Fibroblast of skin of abdomen (primary cell): Measurements from ENCODE around the gene SPPL2C.
A peak's percentile ranks its signal among the peaks of the same experiment; 100 is the strongest.

Experiments
- DNase-seq: peaks from one replicate; pipeline ENCODE4 v3.0.0-alpha.2; 2013

The SPPL2C gene

DNA sequence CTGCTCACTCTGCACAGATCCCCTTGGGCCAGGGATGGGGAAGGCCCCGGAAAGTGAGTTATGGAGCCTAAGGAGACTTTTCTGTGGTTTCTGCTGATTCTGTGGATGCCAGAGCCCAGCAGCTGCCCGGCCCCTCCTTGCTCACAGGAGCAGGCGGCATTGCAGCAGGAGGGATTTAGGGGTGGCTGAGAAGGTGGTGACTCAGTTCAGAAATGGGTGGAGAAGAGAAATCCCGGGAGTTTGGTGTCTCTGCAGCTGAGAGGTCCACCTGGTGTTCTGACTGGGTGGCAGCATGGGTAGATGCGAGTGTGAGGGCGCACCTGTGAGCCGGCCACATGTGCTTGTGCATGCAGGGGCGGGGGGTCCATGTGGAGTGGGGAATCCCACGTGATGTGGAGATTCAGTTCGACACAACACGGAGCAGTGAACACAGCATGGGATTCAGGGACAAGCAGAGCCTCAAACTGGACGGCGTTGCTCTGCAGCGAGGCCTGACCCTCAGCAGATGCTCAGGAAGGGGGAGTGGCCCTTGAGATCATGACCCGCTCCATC, 16.0 kb upstream of the SPPL2C start:
- DNase-seq, result no peak

GRCh38 chr17:45833920-45834319, 10.8 kb upstream of the SPPL2C start:
- no peak for DNase-seq

DNA sequence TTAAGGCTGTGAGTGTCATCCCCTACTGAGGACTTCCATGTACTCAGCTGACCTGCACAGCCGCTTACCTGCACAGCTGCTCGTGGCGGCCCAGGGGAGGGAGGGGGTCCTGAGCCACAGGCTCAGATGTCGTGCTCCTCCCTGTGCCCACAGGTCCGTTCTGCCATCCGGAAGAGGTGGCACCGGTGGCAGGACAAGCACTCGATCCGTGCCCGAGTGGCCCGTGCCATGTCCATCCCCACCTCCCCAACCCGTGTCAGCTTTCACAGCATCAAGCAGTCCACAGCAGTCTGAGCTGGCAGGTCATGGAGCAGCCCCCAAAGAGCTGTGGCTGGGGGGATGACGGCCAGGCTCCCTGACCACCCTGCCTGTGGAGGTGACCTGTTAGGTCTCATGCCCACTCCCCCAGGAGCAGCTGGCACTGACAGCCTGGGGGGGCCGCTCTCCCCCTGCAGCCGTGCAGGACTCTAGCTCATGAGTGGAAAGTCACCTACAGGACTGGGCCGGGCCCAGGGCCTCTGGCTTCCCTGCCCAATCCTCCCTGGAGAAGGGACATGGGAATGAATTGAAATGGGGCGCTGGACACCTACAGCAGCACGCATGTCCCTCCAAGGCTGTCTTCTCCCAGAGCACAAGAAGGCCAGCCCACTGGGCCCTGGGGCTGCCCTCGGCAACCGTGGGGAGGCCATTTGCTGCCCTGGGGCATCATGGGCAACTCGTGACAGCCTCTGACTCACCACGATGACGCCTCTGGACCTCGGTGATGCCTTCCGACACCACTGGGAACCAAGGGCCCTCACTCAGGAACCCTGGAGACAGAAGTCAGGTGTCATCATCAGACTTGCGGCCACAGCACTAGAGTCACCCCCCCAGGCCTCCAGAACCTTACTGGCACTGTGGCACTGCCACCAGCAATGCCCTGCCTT, 9.9 kb upstream of the SPPL2C start:
- DNase-seq, result no peak

DNA sequence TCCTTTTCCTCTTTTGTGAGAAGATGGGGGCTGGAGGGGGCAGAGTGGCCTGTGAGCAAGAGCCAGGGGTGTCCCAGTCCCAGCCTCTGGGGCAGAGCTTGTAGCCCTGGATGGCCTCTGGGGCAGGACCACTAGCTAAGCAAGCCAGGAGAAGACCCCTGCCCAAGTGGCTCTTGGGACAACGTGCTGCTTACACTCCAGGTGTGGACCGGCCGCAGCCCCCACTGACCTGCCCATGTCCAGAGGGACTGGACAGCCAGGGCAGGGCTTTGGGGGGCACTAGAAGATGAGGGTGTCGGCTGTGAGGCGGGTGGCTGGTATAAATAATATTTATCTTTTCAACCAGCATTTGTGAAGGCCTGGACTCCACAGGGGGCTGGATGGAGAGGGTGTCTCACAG, 9.2 kb upstream of the SPPL2C start:
- DNase-seq, result no peak

DNA sequence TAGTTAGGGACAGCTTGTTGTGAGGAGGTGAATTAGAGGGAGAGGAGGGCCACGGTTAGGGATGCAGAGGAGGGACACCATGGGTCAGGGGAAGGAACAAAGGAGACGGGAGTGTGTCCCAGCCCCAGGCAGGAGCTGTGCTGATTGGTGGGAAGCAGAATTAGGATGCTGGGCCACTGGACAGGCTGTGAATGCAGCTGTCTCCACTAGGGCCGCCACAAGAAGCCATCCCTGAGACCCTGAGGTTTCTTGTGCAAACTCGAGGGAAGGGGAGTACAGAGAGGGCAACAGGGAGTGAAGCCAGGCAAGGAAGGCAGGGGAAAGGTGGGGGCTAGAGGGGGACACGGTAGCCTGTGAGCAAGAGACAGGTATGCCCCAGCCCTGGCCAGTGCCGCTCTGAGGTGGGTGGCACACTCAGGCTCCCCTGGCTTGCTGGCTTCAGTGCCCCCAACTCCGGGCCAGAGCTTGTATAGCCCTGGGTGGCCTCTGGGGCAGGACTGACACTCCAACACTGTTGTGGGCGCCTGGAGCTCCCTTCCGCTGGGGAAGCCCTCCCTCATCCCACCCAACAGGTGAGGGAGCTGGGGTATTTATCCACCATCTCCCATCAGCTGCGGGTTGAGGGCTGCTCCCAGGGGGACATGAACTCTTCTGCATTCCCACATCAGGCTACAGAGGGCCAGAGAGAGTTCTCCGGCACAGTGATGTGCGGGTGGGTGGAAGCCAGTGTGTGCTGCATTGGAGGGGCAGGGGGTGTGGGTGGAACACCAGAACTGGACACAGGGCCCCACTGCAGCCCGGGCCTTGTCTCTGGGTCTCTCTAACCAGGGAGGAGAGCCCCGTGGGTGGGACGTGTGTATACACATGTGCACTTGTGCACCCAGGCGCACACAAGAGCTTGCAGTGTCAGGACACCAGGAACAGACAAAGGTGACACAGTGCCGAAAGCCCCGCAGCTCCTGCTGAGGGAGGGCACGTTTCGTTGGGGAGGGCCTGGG, 8.3 kb upstream of the SPPL2C start:
- no peak for DNase-seq

GRCh38 chr17:45837187-45837586, 7.5 kb upstream of the SPPL2C start:
- DNase-seq, result no peak

DNA sequence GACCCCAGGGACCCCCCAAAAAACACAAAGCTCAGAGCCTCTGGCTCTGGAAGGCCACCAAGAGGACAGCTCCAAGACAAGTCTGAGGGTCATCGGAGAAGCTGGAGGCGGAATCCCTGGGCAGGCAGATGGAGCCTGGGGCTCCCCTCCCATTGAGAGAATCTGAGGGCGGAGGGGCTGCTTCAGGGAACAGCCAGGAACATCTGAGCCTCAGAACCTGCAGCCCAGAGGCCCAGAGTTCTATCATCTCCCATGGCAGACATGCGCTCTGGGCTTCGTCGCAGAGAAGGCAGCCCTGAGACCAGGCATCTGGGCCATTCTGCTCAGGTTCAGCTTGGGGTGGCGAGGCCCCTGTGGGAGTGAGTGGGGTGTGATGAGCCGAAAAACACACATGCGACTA, 7.1 kb upstream of the SPPL2C start:
- DNase-seq, result no peak

DNA sequence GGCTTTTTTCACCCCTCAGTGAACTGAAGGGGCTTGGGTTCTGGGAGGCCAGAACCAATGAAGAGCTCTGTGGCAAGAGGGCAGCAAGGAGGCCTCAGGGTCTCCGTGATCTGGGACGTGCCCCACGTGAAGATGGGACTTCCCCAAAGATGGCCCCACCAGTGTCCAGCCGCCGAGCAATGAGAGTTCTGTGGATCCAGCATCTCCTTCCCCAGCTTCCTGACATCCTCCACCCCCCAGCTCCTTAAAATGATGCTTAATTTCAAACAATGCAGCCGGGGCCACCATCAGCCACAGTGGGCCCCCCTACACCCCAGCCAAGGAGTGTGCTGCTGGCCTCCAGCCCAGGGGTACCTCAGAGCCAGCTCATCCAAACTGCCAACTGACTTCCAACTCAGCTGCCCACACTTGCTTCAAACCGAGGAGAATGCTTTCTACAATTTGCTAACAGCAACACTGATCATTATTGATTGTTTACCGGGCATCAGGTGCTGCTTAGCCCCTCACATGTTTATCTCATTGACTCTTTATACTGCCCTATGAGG, 5.9 kb upstream of the SPPL2C start:
- DNase-seq, result no peak

DNA sequence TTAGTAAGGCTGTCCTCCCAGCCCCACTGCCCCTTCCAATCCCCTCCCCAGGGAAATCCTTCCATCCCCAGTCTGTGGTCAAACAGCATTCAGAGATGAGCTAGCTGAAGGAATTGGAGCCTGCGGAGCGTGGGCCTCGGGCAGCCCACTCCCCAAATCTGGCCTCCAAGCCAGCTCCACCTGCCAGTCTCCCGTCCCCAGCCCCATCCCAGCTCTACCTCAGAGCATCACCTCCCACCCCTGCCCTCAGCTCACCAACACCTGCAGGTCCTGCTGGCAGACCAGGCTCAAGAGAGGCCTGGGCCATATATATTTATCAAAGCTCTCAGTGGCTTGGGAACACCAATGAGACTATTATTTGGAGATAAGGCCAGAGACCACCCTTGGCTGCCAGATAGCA, 5.2 kb upstream of the SPPL2C start:
- DNase-seq, result no peak

DNA sequence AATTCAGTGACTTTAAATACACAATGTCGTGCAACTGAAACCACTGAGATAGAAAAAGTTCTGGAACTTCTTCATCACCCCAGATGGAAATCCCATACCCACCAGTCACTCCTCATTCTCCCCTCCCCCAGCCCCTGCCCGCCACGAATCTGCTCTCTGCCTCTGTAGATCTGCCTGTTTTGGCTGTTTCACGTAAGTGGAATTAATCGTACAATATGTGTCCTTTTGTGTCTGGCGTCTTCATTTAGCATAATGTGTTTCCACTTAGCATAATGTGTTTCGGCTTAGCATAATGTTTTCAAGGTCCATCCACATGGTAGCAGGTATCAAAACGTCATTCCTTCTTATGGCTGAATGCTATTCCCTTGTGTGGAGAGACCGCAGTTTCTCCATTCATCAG, 3.5 kb upstream of the SPPL2C start:
- peak; percentile 10 for DNase-seq

DNA sequence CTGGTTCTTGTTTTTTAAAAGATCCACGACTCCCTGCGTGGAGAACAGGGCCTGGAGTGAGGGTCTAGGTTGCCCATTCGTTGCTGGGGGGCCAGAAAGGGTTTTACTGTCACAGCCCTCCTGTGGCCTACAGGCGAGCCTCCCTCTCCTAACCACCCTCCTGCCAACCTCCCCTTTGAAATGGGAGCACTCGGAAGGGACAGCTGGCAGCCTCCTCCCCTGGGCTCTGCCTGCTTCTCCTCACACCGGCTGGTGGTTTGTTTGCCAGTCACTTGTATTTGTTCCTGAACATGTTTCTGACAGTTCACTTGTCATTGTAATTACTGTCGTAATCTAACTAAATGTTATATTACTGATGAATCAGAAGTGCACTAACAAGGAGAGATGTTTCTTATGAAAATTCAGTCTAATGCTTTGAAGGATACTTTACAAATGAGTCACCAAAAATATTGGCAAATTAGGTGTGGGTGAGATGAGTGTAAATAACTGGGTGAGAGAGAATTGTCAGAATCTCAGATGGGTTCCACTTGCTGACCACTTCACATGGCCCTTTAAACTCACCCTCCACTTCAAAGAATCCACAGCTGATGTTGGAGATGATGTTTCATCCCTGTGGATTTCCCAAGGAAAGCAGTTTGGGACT, 2.7 kb upstream of the SPPL2C start:
- no peak for DNase-seq

DNA sequence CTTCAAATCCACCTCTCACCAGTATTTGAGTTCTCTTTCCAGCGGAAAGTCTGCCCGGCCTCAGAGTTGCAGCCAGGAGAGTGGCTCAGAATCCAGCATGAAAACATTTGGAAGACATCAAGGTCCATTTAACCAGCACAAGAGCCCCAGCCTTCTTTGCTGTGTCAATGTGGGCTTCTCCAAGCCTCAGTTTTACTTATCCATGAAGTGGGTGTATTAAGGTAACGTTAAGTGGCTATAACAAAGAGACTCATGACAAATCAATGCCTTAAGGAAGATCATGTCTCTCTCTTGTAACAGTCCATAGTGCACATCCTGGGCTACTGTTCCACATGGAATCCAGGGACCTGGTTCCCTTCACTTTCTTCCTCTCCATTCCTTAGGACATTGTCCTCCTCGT, 959 bp upstream of the SPPL2C start:
- no peak for DNase-seq

DNA sequence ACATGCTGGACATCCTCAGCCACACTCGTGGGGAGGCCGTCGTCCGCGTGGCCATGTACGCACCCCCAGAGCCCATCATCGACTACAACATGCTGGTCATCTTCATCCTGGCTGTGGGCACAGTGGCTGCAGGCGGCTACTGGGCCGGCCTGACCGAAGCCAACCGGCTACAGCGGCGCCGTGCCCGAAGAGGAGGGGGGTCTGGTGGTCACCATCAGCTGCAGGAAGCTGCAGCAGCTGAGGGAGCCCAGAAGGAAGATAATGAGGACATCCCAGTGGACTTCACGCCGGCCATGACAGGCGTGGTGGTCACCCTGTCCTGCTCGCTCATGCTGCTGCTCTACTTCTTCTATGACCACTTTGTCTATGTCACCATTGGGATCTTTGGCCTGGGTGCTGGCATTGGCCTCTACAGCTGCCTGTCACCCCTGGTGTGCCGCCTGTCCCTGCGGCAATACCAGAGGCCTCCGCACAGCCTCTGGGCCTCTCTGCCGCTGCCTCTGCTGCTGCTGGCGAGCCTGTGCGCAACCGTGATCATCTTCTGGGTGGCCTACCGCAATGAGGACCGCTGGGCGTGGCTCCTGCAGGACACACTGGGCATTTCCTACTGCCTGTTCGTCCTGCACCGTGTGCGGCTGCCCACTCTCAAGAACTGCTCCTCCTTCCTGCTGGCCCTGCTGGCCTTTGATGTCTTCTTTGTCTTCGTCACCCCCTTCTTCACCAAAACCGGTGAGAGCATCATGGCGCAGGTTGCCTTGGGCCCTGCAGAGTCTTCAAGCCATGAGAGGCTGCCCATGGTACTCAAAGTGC, 900 bp downstream of the SPPL2C start:
- DNase-seq, result no peak

DNA sequence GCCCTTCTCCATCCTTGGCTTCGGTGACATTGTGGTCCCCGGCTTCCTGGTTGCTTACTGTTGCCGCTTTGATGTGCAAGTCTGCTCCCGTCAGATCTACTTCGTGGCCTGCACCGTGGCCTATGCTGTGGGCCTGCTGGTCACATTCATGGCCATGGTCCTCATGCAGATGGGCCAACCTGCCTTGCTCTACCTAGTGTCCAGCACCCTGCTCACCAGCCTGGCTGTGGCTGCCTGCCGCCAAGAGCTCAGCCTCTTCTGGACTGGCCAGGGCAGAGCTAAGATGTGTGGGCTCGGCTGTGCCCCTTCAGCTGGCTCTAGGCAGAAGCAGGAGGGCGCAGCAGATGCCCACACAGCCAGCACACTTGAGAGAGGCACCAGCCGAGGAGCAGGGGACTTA, 1.5 kb downstream of the SPPL2C start:
- DNase-seq, result no peak

DNA sequence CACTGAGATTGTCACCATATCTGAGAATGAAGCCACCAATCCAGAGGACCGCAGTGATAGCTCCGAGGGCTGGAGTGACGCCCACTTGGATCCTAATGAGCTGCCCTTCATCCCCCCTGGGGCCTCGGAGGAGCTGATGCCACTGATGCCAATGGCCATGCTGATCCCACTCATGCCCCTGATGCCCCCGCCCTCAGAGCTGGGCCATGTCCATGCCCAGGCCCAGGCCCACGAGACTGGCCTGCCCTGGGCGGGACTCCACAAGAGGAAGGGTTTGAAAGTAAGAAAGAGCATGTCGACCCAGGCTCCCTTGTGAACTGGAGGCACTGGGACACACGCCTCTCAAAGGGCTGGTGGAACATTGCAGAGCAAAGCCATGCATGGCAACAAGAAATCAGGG, 2.0 kb downstream of the SPPL2C start:
- DNase-seq, result no peak

GRCh38 chr17:45847101-45847500, 2.4 kb downstream of the SPPL2C start:
- DNase-seq, result no peak

DNA sequence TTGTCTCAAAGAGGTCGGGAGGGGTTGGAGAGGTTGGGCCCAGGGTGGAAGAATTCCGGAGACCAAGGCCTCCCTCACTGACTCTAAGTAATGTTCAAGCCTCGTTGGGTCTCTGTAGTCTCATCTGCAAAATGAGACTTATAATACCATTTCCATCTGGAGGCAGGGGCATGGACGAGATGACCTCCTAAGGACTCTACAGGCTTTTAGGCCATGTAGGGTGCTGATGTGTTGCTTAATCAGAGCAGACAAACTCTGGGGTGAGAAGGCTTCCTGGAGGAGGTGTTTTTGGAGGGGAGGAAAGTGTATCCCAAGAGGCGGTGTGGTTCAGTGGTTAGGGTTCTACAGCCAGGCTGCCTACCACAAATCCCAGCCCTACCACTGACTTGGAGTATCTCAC, 3.1 kb downstream of the SPPL2C start:
- no peak for DNase-seq

GRCh38 chr17:45848405-45848804, 3.7 kb downstream of the SPPL2C start:
- DNase-seq, result no peak

- DNase-seq, result no peak
Observed at GRCh38 chr17:45848868-45849535, 4.3 kb downstream of the SPPL2C start.

DNA sequence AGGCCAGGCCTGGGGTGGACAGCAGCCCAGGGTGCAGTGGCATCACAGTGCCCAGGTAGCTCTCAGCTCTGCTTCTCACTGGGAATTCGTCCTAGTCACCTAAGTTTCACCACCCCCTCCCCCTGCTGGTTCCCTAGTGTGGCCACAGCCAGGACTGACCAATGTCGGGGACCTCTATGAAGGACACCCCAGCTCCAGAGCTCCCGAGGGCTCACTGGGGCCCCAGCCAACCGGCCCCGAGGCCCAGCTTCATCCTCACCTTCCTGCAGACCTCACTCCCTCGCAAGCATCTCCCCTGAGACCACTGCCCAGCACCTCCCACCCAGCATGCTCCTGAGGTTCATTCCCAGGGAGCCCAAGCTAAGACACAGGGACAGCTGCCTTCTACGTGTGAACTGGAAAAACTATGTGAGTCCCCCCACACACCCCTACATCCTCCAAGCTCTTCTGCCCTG, 4.9 kb downstream of the SPPL2C start:
- no peak for DNase-seq

DNA sequence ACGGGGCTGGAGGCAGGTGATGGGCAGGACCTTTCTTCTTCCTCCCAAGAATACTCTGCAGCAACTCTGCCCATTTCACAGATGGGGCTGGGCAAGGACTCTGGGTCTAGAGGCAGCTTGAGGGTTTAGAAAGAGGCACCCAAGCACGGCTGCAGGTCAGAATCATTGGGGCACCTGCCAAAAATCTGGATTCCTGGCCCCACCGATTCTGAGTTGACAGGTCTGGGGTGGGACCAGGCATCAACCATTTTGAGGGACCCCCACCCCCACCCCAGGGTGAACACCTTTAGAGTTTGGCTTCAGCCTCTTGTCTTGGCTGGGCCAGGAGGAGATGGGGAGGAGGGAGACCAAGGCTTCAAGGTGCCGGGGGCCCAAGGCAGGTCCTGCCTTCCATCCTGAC, 5.3 kb downstream of the SPPL2C start:
- no peak for DNase-seq
